Panc1 (cell line): ENCODE data around the gene OR2V2.

Experiments
- POLR2AphosphoS5 ChIP-seq: IDR thresholded peaks from 2 replicates; pipeline ENCODE4 v1.6.1; 2012; ENCODE audit warnings: mild to moderate bottlenecking, low read depth, low read length, moderate library complexity
- TCF7L2 ChIP-seq: IDR thresholded peaks from 2 replicates; pipeline ENCODE4 v1.6.1; 2011; ENCODE audit warnings: mild to moderate bottlenecking, low read depth, low read length, inconsistent platforms
- TF ChIP-seq, protein P1 (sequence below): fragments of 450-650 bp; IDR thresholded peaks from 2 replicates; pipeline ENCODE4 v1.5.1; 2017; ENCODE audit warnings: mild to moderate bottlenecking
- TF ChIP-seq, protein P2 (sequence below), 2 experiments: IDR thresholded peaks; 2 replicates each; pipeline ENCODE4 v1.6.1; 2011 to 2012; ENCODE audit warnings: low read depth in 2 of 2, control low read depth in 1 of 2, low read length in 1 of 2, mild to moderate bottlenecking in 1 of 2, moderate library complexity in 1 of 2; ENCODE audit not compliant: insufficient read depth in 1 of 2

DNA sequence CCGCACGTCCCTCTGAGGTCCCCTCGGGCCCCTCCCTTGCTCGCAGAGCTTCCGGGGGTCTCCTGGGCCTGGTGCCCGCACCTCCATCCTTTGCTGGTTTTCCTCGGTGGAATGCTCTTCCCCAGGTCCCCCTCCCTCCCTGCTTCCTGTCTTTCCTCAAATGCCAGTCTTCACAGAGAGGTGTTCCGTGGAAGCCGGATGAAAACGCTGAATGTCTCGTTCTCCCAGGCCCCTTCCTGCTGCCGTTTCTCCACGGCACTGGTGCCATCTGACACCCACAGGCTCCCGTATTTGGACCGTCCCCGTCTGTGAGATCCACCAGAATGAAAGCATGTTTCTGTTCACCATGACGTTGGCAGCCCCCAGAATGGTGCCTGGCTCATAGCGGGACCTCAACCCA is 20.5 kb upstream of the OR2V2 start:
- TF ChIP-seq, protein P1, sequence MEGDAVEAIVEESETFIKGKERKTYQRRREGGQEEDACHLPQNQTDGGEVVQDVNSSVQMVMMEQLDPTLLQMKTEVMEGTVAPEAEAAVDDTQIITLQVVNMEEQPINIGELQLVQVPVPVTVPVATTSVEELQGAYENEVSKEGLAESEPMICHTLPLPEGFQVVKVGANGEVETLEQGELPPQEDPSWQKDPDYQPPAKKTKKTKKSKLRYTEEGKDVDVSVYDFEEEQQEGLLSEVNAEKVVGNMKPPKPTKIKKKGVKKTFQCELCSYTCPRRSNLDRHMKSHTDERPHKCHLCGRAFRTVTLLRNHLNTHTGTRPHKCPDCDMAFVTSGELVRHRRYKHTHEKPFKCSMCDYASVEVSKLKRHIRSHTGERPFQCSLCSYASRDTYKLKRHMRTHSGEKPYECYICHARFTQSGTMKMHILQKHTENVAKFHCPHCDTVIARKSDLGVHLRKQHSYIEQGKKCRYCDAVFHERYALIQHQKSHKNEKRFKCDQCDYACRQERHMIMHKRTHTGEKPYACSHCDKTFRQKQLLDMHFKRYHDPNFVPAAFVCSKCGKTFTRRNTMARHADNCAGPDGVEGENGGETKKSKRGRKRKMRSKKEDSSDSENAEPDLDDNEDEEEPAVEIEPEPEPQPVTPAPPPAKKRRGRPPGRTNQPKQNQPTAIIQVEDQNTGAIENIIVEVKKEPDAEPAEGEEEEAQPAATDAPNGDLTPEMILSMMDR = no peak
- no peak for TF ChIP-seq POLR2AphosphoS5
- TF ChIP-seq, protein P2, sequence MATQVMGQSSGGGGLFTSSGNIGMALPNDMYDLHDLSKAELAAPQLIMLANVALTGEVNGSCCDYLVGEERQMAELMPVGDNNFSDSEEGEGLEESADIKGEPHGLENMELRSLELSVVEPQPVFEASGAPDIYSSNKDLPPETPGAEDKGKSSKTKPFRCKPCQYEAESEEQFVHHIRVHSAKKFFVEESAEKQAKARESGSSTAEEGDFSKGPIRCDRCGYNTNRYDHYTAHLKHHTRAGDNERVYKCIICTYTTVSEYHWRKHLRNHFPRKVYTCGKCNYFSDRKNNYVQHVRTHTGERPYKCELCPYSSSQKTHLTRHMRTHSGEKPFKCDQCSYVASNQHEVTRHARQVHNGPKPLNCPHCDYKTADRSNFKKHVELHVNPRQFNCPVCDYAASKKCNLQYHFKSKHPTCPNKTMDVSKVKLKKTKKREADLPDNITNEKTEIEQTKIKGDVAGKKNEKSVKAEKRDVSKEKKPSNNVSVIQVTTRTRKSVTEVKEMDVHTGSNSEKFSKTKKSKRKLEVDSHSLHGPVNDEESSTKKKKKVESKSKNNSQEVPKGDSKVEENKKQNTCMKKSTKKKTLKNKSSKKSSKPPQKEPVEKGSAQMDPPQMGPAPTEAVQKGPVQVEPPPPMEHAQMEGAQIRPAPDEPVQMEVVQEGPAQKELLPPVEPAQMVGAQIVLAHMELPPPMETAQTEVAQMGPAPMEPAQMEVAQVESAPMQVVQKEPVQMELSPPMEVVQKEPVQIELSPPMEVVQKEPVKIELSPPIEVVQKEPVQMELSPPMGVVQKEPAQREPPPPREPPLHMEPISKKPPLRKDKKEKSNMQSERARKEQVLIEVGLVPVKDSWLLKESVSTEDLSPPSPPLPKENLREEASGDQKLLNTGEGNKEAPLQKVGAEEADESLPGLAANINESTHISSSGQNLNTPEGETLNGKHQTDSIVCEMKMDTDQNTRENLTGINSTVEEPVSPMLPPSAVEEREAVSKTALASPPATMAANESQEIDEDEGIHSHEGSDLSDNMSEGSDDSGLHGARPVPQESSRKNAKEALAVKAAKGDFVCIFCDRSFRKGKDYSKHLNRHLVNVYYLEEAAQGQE (IDR thresholded peaks at IDR 0.05; ENCODE audit: insufficient read depth in 1 of 2, low read depth in 2 of 2, low read length in 1 of 2) = no peak
- TF ChIP-seq TCF7L2 = no peak
